DOHH2 (cell line): ENCODE measurements around the gene QDPR.

Source experiments
- CTCF ChIP-seq: fragments of 200-600 bp; sonication (generic); IDR thresholded peaks from one replicate; pipeline ENCODE4 v1.5.1; 2014; ENCODE audit warnings: antibody characterized with exemption, mild to moderate bottlenecking, low read depth, low read length; ENCODE audit not compliant: poor library complexity, severe bottlenecking
- EZH2phosphoT487 ChIP-seq: fragments of 200-600 bp; sonication (generic); IDR thresholded peaks from 2 replicates; pipeline ENCODE4 v1.6.1; 2017; ENCODE audit warnings: borderline replicate concordance, mild to moderate bottlenecking, antibody characterized with exemption, low read length, moderate library complexity, mixed read lengths

GRCh38 chr4:17514865-17515264 lies 3.0 kb upstream of the QDPR start, which contains the start of gene CLRN2:
- TF ChIP-seq CTCF (no peak), EZH2phosphoT487 (no peak)
